CD14-positive monocyte (primary cell): ENCODE measurements around the gene RASSF4. TPM values are rescaled to one million over a fixed set of nuclear protein-coding genes. Genes with fewer than 3 reads are reported as not detected.

Experiments used
- DNase-seq, 3 donors: peaks; one replicate each; pipeline ENCODE4 v3.0.0-alpha.2; 2011 to 2022
- H2AFZ ChIP-seq: 2 replicates; pipeline ENCODE4 v1.6.0; 2012; ENCODE audit warnings: mild to moderate bottlenecking, low read depth, low read length, inconsistent platforms; ENCODE audit not compliant: insufficient read depth, poor library complexity, severe bottlenecking
- H3K27ac ChIP-seq, 2 donors: 1 replicate in 1 of 2; 2 replicates in 1 of 2; pipeline ENCODE4 v1.5.1; 2012 to 2013; ENCODE audit warnings: low read length in 2 of 2, control low read depth in 1 of 2, inconsistent platforms in 1 of 2, low read depth in 1 of 2, mild to moderate bottlenecking in 1 of 2
- H3K27me3 ChIP-seq, 2 donors: one replicate each; pipeline versions ENCODE4 v1.6.0 to v1.6.1; 2011 to 2013; ENCODE audit warnings: low read length in 2 of 2; ENCODE audit not compliant: control insufficient read depth in 2 of 2, insufficient read depth in 2 of 2
- H3K36me3 ChIP-seq, 2 donors: replicated peaks in 1 of 2; 1 replicate in 1 of 2; 2 replicates in 1 of 2; pipeline versions ENCODE4 v1.5.1 to v1.6.1; 2012 to 2013; ENCODE audit warnings: low read length in 2 of 2, control low read depth in 1 of 2, inconsistent platforms in 1 of 2, mild to moderate bottlenecking in 1 of 2; ENCODE audit not compliant: insufficient read depth in 2 of 2, control insufficient read depth in 1 of 2
- H3K4me1 ChIP-seq, 2 donors: 1 replicate in 1 of 2; 2 replicates in 1 of 2; pipeline versions ENCODE4 v1.5.1 to v1.6.1; 2012 to 2013; ENCODE audit warnings: low read length in 2 of 2, control low read depth in 1 of 2, inconsistent platforms in 1 of 2, mild to moderate bottlenecking in 1 of 2, moderate library complexity in 1 of 2; ENCODE audit not compliant: insufficient read depth in 2 of 2, control insufficient read depth in 1 of 2
- H3K4me2 ChIP-seq: replicated peaks from 2 replicates; pipeline ENCODE3; 2012; ENCODE audit warnings: low read length, moderate library complexity, mild to moderate bottlenecking; ENCODE audit not compliant: poor library complexity, severe bottlenecking; ENCODE audit errors: extremely low read depth
- H3K4me3 ChIP-seq, 3 experiments: fragments of 200-600 bp in 1 of 3; sonication (generic) in 1 of 3; replicated peaks in 1 of 3; 1 replicate in 2 of 3; 2 replicates in 1 of 3; pipeline ENCODE4 v1.5.1; 2011 to 2013; ENCODE audit warnings: low read length in 3 of 3, mild to moderate bottlenecking in 3 of 3, control low read depth in 2 of 3, low read depth in 2 of 3, inconsistent platforms in 1 of 3, moderate library complexity in 1 of 3
- H3K79me2 ChIP-seq: 2 replicates; pipeline ENCODE4 v1.6.0; 2012; ENCODE audit warnings: mild to moderate bottlenecking, control low read depth, inconsistent platforms, low read length, moderate library complexity; ENCODE audit not compliant: insufficient read depth
- H3K9ac ChIP-seq: 2 replicates; pipeline ENCODE4 v1.6.0; 2017; ENCODE audit warnings: low read length, mild to moderate bottlenecking; ENCODE audit not compliant: insufficient read depth, poor library complexity, severe bottlenecking
- H3K9me3 ChIP-seq, 2 donors: replicated peaks in 1 of 2; 1 replicate in 1 of 2; 2 replicates in 1 of 2; pipeline versions ENCODE4 v1.5.1 to v1.6.1; 2012 to 2013; ENCODE audit warnings: low read length in 2 of 2, control low read depth in 1 of 2; ENCODE audit not compliant: control insufficient read depth in 1 of 2, insufficient read depth in 1 of 2
- H4K20me1 ChIP-seq: 2 replicates; pipeline ENCODE4 v1.6.0; 2012; ENCODE audit warnings: mild to moderate bottlenecking, low read length, control low read depth, moderate library complexity; ENCODE audit not compliant: insufficient read depth
- H3K27ac Mint-ChIP-seq, 7 donors: one replicate each; pipeline ENCODE4 v1.8.0; 2020; ENCODE audit warnings: mild to moderate bottlenecking in 7 of 7, mixed read lengths in 7 of 7, moderate library complexity in 6 of 7, inconsistent platforms in 2 of 7
- H3K27me3 Mint-ChIP-seq, 3 donors: one replicate each; pipeline ENCODE4 v1.8.0; 2021 to 2022; ENCODE audit warnings: low read depth in 3 of 3, mild to moderate bottlenecking in 3 of 3, mixed read lengths in 3 of 3, moderate library complexity in 3 of 3, inconsistent platforms in 1 of 3
- H3K36me3 Mint-ChIP-seq, 2 donors: one replicate each; pipeline ENCODE4 v1.8.0; 2020; ENCODE audit warnings: mixed read lengths in 2 of 2, inconsistent platforms in 1 of 2, mild to moderate bottlenecking in 1 of 2
- H3K4me1 Mint-ChIP-seq: one replicate; pipeline ENCODE4 v1.8.0; 2020; ENCODE audit warnings: mild to moderate bottlenecking, mixed read lengths
- H3K4me3 Mint-ChIP-seq, 2 donors: one replicate each; pipeline ENCODE4 v1.8.0; 2020; ENCODE audit warnings: mild to moderate bottlenecking in 2 of 2, mixed read lengths in 2 of 2, moderate library complexity in 1 of 2
- H3K9me3 Mint-ChIP-seq, 7 donors: one replicate each; pipeline ENCODE4 v1.8.0; 2020 to 2022; ENCODE audit warnings: mixed read lengths in 7 of 7, mild to moderate bottlenecking in 6 of 7, moderate library complexity in 6 of 7, inconsistent platforms in 2 of 7
- WGBS: methylation state at CpG from one replicate; pipeline ENCODE4 v1.1.5; 2013; ENCODE audit warnings: missing lambda C conversion rate; ENCODE audit not compliant: insufficient coverage; 5-methylcytosine and 5-hydroxymethylcytosine counted together
- intact Hi-C, 2 donors: fragments of 100-400 bp; cut with micrococcal nuclease; formaldehyde crosslinking; loops; one replicate each; pipeline versions ENCODE4 v1.15.0 to v1.15.1; 2023
- polyA plus RNA-seq, 3 donors: library from polyadenylated mRNA; depleted of rRNA in 1 of 3; unstranded in 2 of 3; stranded (reverse) in 1 of 3; fragments of 300-500 nt in 2 of 3; fragments of >200 nt in 1 of 3; fragmentation: Illumina TruSeq in 2 of 3; gene quantifications; 1 replicate in 2 of 3; 2 replicates in 1 of 3; pipeline ENCODE4 v1.2.3, GENCODE V29; 2012 to 2021
- TF ChIP-seq, protein P1 (sequence below): fragments of 200-600 bp; IDR thresholded peaks from one replicate; pipeline ENCODE4 v1.8.0; 2022; ENCODE audit warnings: antibody characterized with exemption, mild to moderate bottlenecking

RASSF4 gene
- polyA plus RNA-seq, 3 donors: 117 to 290 (median 120) TPM

DNA sequence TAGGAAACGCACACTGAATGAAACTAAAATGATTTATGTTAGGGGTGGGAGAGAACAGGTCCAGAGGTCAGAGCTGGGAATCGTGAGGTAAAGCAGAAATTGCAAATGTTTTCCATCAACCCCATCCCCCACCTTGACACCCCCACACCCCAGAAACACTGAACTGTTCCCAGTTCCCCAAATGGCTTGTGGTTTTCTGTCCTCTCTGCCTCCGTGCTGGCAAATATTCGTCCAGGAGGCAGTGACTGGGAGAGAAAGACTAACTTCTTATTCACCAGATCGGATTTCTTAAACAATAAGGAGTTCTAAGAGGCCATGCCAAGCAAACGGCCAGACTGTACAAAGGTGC is 730 bp upstream of the RASSF4 start:
- Mint-ChIP-seq H3K9me3 (peaks cover 0 to 4% (median 3%) of the 10 kb centered on the region in 7 donors), H3K4me1 (peaks cover 75% of the 10 kb centered on the region), H3K27ac (peak overlapping the region; percentile 83 to 96 (median 94)), H3K27me3 (peaks cover 0 to 1% (median 0%) of the 10 kb centered on the region in 3 donors), H3K36me3 (peaks cover 40 to 53% of the 10 kb centered on the region in 2 donors), H3K4me3 (peak overlapping the region; percentile 90 to 99)
- WGBS: 0% methylated on average over 1 of the region's 6 CpGs
- Histone ChIP-seq H3K4me2 (peak overlapping the region; percentile 99), H2AFZ (peak overlapping the region; percentile 82), H3K4me3 (peak overlapping the region; percentile 73 to 96 (median 83)), H3K27ac (peak overlapping the region; percentile 77 to 81), H3K9ac (peak overlapping the region; percentile 84), H3K9me3 (no peaks in the 10 kb centered on the region), H3K79me2 (peaks cover 99% of the 10 kb centered on the region), H3K4me1 (peaks cover 66 to 80% of the 10 kb centered on the region in 2 donors), H3K27me3 (no peaks in the 10 kb centered on the region), H4K20me1 (peaks cover 82% of the 10 kb centered on the region), H3K36me3 (peaks cover 12 to 37% of the 10 kb centered on the region in 2 donors)
- intact Hi-C loops: no loop called here
- TF ChIP-seq, protein P1, sequence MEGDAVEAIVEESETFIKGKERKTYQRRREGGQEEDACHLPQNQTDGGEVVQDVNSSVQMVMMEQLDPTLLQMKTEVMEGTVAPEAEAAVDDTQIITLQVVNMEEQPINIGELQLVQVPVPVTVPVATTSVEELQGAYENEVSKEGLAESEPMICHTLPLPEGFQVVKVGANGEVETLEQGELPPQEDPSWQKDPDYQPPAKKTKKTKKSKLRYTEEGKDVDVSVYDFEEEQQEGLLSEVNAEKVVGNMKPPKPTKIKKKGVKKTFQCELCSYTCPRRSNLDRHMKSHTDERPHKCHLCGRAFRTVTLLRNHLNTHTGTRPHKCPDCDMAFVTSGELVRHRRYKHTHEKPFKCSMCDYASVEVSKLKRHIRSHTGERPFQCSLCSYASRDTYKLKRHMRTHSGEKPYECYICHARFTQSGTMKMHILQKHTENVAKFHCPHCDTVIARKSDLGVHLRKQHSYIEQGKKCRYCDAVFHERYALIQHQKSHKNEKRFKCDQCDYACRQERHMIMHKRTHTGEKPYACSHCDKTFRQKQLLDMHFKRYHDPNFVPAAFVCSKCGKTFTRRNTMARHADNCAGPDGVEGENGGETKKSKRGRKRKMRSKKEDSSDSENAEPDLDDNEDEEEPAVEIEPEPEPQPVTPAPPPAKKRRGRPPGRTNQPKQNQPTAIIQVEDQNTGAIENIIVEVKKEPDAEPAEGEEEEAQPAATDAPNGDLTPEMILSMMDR: no peak
- DNase-seq: peak in 1 of 3 donors; percentile 43

GRCh38 chr10:44960088-44960460 is 472 bp downstream of the RASSF4 start:
- 60% methylated on average over 3 of the region's 8 CpGs for WGBS
- no peak for DNase-seq
- Histone ChIP-seq H3K4me3 (peak overlapping the region; percentile 83 to 96 (median 91)), H3K4me1 (peaks cover 78 to 92% of the 10 kb centered on the region in 2 donors), H3K9ac (peak overlapping the region; percentile 84), H2AFZ (peak overlapping the region; percentile 48), H3K27me3 (no peaks in the 10 kb centered on the region), H3K36me3 (peaks cover 10 to 26% of the 10 kb centered on the region in 2 donors), H4K20me1 (peaks cover 84% of the 10 kb centered on the region), H3K27ac (peak overlapping the region; percentile 52 to 81), H3K4me2 (peak overlapping the region; percentile 99), H3K79me2 (peaks cover 99% of the 10 kb centered on the region), H3K9me3 (no peaks in the 10 kb centered on the region)
- H3K9me3 Mint-ChIP-seq: peaks cover 0 to 4% (median 3%) of the 10 kb centered on the region in 7 donors
- H3K27me3 Mint-ChIP-seq: peaks cover 0 to 1% (median 0%) of the 10 kb centered on the region in 3 donors
- peak overlapping the region; percentile 83 to 96 (median 93) for H3K27ac Mint-ChIP-seq
- peak overlapping the region; percentile 90 to 99 for H3K4me3 Mint-ChIP-seq
- intact Hi-C loops: loop anchor here in 1 of 2 donors (10.0 kb wide), 2 partner anchors 415 to 1065 kb away; partner anchors contain the start of gene ALOX5
- peaks cover 80% of the 10 kb centered on the region for H3K4me1 Mint-ChIP-seq
- TF ChIP-seq, protein P1: no peak
- peaks cover 39 to 53% of the 10 kb centered on the region in 2 donors for H3K36me3 Mint-ChIP-seq
